B cell (primary cell): ENCODE data around the gene UAP1L1. TPM values are rescaled to one million over a fixed set of nuclear protein-coding genes. Genes with fewer than 3 reads are reported as not detected.
A peak's percentile ranks its signal among the peaks of the same experiment; 100 is the strongest.

Experiments used
- ATAC-seq: fragments of 200-7000 bp; cut with Tn5 transposase; one replicate; pipeline ENCODE4 v1.10.0; 2021; ENCODE audit warnings: low read depth, mild to moderate bottlenecking, moderate number of reproducible peaks, moderate library complexity
- CTCF ChIA-PET: fragments of 350-600 bp; sonication (Branson Sonifier 250); formaldehyde crosslinking; loops from one replicate; lab custom pipeline; 2021; ENCODE audit warnings: antibody characterized with exemption, inconsistent platforms; lab: Charles Lee
- POLR2A ChIA-PET: fragments of 350-600 bp; sonication (Branson Sonifier 250); formaldehyde crosslinking; loops from one replicate; lab custom pipeline; 2021; ENCODE audit warnings: antibody characterized with exemption; lab: Charles Lee
- DNase-seq: peaks from one replicate; pipeline ENCODE4 v3.0.0; 2013
- H2AFZ ChIP-seq: 2 replicates; pipeline ENCODE4 v1.6.1; 2012; ENCODE audit warnings: mild to moderate bottlenecking, low read depth, low read length; ENCODE audit not compliant: insufficient read depth, poor library complexity, severe bottlenecking
- H3K27ac ChIP-seq, 2 donors: 1 replicate in 1 of 2; 2 replicates in 1 of 2; pipeline ENCODE4 v1.5.1; 2012 to 2013; ENCODE audit warnings: low read length in 2 of 2, mild to moderate bottlenecking in 2 of 2, moderate library complexity in 1 of 2
- H3K27me3 ChIP-seq, 4 experiments: fragments of 200-600 bp in 1 of 4; sonication (generic) in 1 of 4; replicated peaks in 1 of 4; 1 replicate in 2 of 4; 2 replicates in 2 of 4; pipeline versions ENCODE4 v1.6.1 to v1.7.0; 2013 to 2016; ENCODE audit warnings: low read length in 3 of 4, mild to moderate bottlenecking in 2 of 4, mixed read lengths in 1 of 4, moderate library complexity in 1 of 4; ENCODE audit not compliant: insufficient read depth in 4 of 4, control insufficient read depth in 3 of 4; ENCODE audit errors: control extremely low read depth in 1 of 4
- H3K36me3 ChIP-seq, 2 experiments: replicated peaks in 1 of 2; 1 replicate in 1 of 2; 2 replicates in 1 of 2; pipeline versions ENCODE4 v1.6.1 to v1.7.1; 2013; ENCODE audit warnings: low read length in 1 of 2; ENCODE audit not compliant: insufficient read depth in 2 of 2, control insufficient read depth in 1 of 2; ENCODE audit errors: control extremely low read depth in 1 of 2, extremely low read depth in 1 of 2
- H3K4me1 ChIP-seq, 2 donors: fragments of 200-600 bp in 1 of 2; sonication (generic) in 1 of 2; 1 replicate in 1 of 2; 2 replicates in 1 of 2; pipeline versions ENCODE4 v1.5.1 to v1.6.1; 2013 to 2017; ENCODE audit warnings: low read length in 2 of 2; ENCODE audit not compliant: control insufficient read depth in 2 of 2, insufficient read depth in 2 of 2
- H3K4me2 ChIP-seq: replicated peaks from 2 replicates; pipeline ENCODE3; 2012; ENCODE audit warnings: mild to moderate bottlenecking, low read depth, low read length; ENCODE audit not compliant: poor library complexity, severe bottlenecking
- H3K4me3 ChIP-seq, 5 experiments: fragments of 200-600 bp in 1 of 5; sonication (generic) in 1 of 5; 1 replicate in 3 of 5; 2 replicates in 2 of 5; pipeline versions ENCODE4 v1.5.1 to v1.7.0; 2011 to 2016; ENCODE audit warnings: low read length in 4 of 5, mild to moderate bottlenecking in 4 of 5, low read depth in 2 of 5, control low read depth in 1 of 5, moderate library complexity in 1 of 5; ENCODE audit not compliant: insufficient read depth in 1 of 5; ENCODE audit errors: control extremely low read depth in 1 of 5, extremely low read depth in 1 of 5
- H3K79me2 ChIP-seq: fragments of 200-600 bp; sonication (generic); one replicate; pipeline ENCODE4 v1.6.0; 2016; ENCODE audit warnings: low read length; ENCODE audit not compliant: control insufficient read depth, insufficient read depth
- H3K9ac ChIP-seq: fragments of 200-600 bp; sonication (generic); 2 replicates; pipeline ENCODE4 v1.6.1; 2017; ENCODE audit warnings: mild to moderate bottlenecking, low read length, moderate library complexity
- H3K9me3 ChIP-seq, 3 donors: one replicate each; pipeline versions ENCODE4 v1.6.1 to v1.7.1; 2013; ENCODE audit warnings: low read length in 2 of 3; ENCODE audit not compliant: control insufficient read depth in 2 of 3, insufficient read depth in 1 of 3; ENCODE audit errors: control extremely low read depth in 1 of 3
- H4K20me1 ChIP-seq: 2 replicates; pipeline ENCODE4 v1.6.0; 2012; ENCODE audit warnings: mild to moderate bottlenecking, low read length; ENCODE audit not compliant: insufficient read depth, control insufficient read depth, poor library complexity, severe bottlenecking
- H3K27ac Mint-ChIP-seq: one replicate; pipeline ENCODE4 v1.8.0; 2021; ENCODE audit warnings: mixed read lengths
- H3K27me3 Mint-ChIP-seq: one replicate; pipeline ENCODE4 v1.8.0; 2021; ENCODE audit warnings: mixed read lengths
- H3K4me1 Mint-ChIP-seq: one replicate; pipeline ENCODE4 v1.8.0; 2021; ENCODE audit warnings: mixed read lengths
- H3K4me3 Mint-ChIP-seq: one replicate; pipeline ENCODE4 v1.8.0; 2021; ENCODE audit warnings: mixed read lengths
- H3K9me3 Mint-ChIP-seq: one replicate; pipeline ENCODE4 v1.8.0; 2022; ENCODE audit warnings: mixed read lengths; ENCODE audit not compliant: insufficient read depth
- CTCF ChIP-seq: fragments of 200-600 bp; IDR thresholded peaks from one replicate; pipeline ENCODE4 v1.8.0; 2022; ENCODE audit warnings: antibody characterized with exemption, mild to moderate bottlenecking
- EZH2 ChIP-seq: IDR thresholded peaks from 2 replicates; pipeline ENCODE4 v1.6.1; 2012; ENCODE audit warnings: borderline replicate concordance, low read depth, mild to moderate bottlenecking, moderate library complexity, low read length; ENCODE audit not compliant: insufficient read depth, poor library complexity, severe bottlenecking
- WGBS: methylation state at CpG from one replicate; pipeline ENCODE4 v1.1.5; 2013; ENCODE audit warnings: missing lambda C conversion rate; ENCODE audit not compliant: insufficient coverage; 5-methylcytosine and 5-hydroxymethylcytosine counted together
- intact Hi-C: fragments of 100-400 bp; cut with micrococcal nuclease; formaldehyde crosslinking; loops from one replicate; pipeline ENCODE4 v1.10.0; 2022
- polyA plus RNA-seq: library from polyadenylated mRNA; depleted of rRNA; stranded (reverse); fragments of >200 nt; gene quantifications from 2 replicates; pipeline ENCODE4 v1.2.3, GENCODE V29; 2012
- total RNA-seq, 2 donors: library from RNA; stranded (reverse); fragments of 120-200 nt in 1 of 2; gene quantifications; 1 replicate in 1 of 2; 2 replicates in 1 of 2; pipeline versions ENCODE4 v1.2.3 to v1.2.4, GENCODE V29; 2013 to 2022

UAP1L1 gene
- total and polyA plus RNA-seq, 2 donors (not counting 1 experiment from before 2014, with no cell fraction given) = 29.1 to 47.6 TPM

- Histone ChIP-seq H3K4me2 (peak overlapping the region; percentile 96), H3K4me1 (peaks cover 11 to 33% of the 10 kb centered on the region in 2 donors), H3K4me3 (peak overlapping the region in 1 of 5 experiments; percentile 75), H3K9me3 (no peaks in the 10 kb centered on the region), H3K79me2 (peaks cover 12% of the 10 kb centered on the region), H2AFZ (no peak overlapping the region), H3K36me3 (peaks cover 0 to 29% of the 10 kb centered on the region in 2 experiments), H4K20me1 (peaks cover 26% of the 10 kb centered on the region), H3K27me3 (no peaks in the 10 kb centered on the region), H3K9ac (no peak overlapping the region), H3K27ac (no peak overlapping the region)
- ChIA-PET CTCF (interaction anchor here (1.6 kb wide), 1 partner anchor 12 kb away, joined by 6 read pairs; no protein-coding TSS in a partner anchor), POLR2A (interaction anchor here (1.0 kb wide), 1 partner anchor 45 kb away, joined by 3 read pairs; no protein-coding TSS in a partner anchor)
- H3K27me3 Mint-ChIP-seq = no peaks in the 10 kb centered on the region
- intact Hi-C loops = no loop called here
- no peak for TF ChIP-seq EZH2
- no peak for TF ChIP-seq CTCF
- peaks cover 30% of the 10 kb centered on the region for H3K4me1 Mint-ChIP-seq
- no peak for ATAC-seq
- H3K9me3 Mint-ChIP-seq = no peaks in the 10 kb centered on the region
- H3K27ac Mint-ChIP-seq = no peak overlapping the region
- WGBS = 92% methylated on average over 51 of the region's 51 CpGs
- DNase-seq = no peak
- H3K4me3 Mint-ChIP-seq = peak overlapping the region; percentile 81
These were observed 1.5 kb downstream of the UAP1L1 start for GRCh38 chr9:137078701-137079400.

- Mint-ChIP-seq H3K4me3 (peak overlapping the region; percentile 61), H3K27ac (peak overlapping the region; percentile 67), H3K27me3 (no peaks in the 10 kb centered on the region), H3K9me3 (no peaks in the 10 kb centered on the region), H3K4me1 (peaks cover 32% of the 10 kb centered on the region)
- H3K27ac ChIP-seq = no peak overlapping the region
- 93% methylated on average over 13 of the region's 13 CpGs for WGBS
- TF ChIP-seq EZH2 (no peak), CTCF (no peak)
- no peak for ATAC-seq
- no peak overlapping the region for H3K4me3 ChIP-seq
- no peaks in the 10 kb centered on the region for H3K9me3 ChIP-seq
- ChIA-PET POLR2A (no interaction called here), CTCF (interaction anchor here (1.6 kb wide), 1 partner anchor 12 kb away, joined by 6 read pairs; no protein-coding TSS in a partner anchor)
- H4K20me1 ChIP-seq = peaks cover 26% of the 10 kb centered on the region
- peaks cover 0 to 29% of the 10 kb centered on the region in 2 experiments for H3K36me3 ChIP-seq
- no peak overlapping the region for H3K9ac ChIP-seq
- no peak overlapping the region for H3K4me2 ChIP-seq
- no peak overlapping the region for H2AFZ ChIP-seq
- intact Hi-C loops = no loop called here
- DNase-seq = no peak
- H3K27me3 ChIP-seq = no peaks in the 10 kb centered on the region
- H3K79me2 ChIP-seq = peaks cover 12% of the 10 kb centered on the region
- H3K4me1 ChIP-seq = peaks cover 11 to 36% of the 10 kb centered on the region in 2 donors
These were observed 2.1 kb downstream of the UAP1L1 start for GRCh38 chr9:137079401-137079787.
